GM18951 (cell line): ENCODE measurements around the gene ST6GALNAC2.

Experiments
- POLR2A ChIP-seq: IDR thresholded peaks from 4 replicates; pipeline ENCODE4 v1.6.1; 2011; ENCODE audit warnings: mild to moderate bottlenecking; ENCODE audit not compliant: insufficient read length, insufficient read depth; ENCODE audit errors: extremely low read depth
- in situ Hi-C: fragments of 300-500 bp; cut with MboI; formaldehyde crosslinking; loops from one replicate; pipeline ENCODE4 v1.12.0; 2022; ENCODE audit warnings: low sequenced_read_pairs, mixed read lengths, inconsistent platforms; ENCODE audit not compliant: unreplicated experiment

The ST6GALNAC2 gene

GRCh38 chr17:76549539-76549938, 36.1 kb downstream of the ST6GALNAC2 start:
- TF ChIP-seq POLR2A = no peak
- in situ Hi-C loops = no loop called here

GRCh38 chr17:76549215-76549518, 36.5 kb downstream of the ST6GALNAC2 start:
- no peak for TF ChIP-seq POLR2A
- in situ Hi-C loops = no loop called here

- no peak for TF ChIP-seq POLR2A
- in situ Hi-C loops = no loop called here
Measured at GRCh38 chr17:76548378-76549214, 37.1 kb downstream of the ST6GALNAC2 start.

GRCh38 chr17:76547642-76548202, 37.9 kb downstream of the ST6GALNAC2 start:
- TF ChIP-seq POLR2A = no peak
- in situ Hi-C loops = no loop called here

GRCh38 chr17:76547183-76547641, 38.4 kb downstream of the ST6GALNAC2 start:
- no peak for TF ChIP-seq POLR2A
- in situ Hi-C loops = no loop called here

- in situ Hi-C loops = no loop called here
- TF ChIP-seq POLR2A = no peak
Measured at GRCh38 chr17:76546556-76547182, 39.0 kb downstream of the ST6GALNAC2 start.

- in situ Hi-C loops = no loop called here
- no peak for TF ChIP-seq POLR2A
Measured at GRCh38 chr17:76545918-76546555, 39.6 kb downstream of the ST6GALNAC2 start.

- no peak for TF ChIP-seq POLR2A
- in situ Hi-C loops = no loop called here
Measured at GRCh38 chr17:76544546-76545365, 40.9 kb downstream of the ST6GALNAC2 start.

- no peak for TF ChIP-seq POLR2A
- in situ Hi-C loops = no loop called here
Measured at GRCh38 chr17:76543826-76544545, 41.7 kb downstream of the ST6GALNAC2 start.

- in situ Hi-C loops = no loop called here
- no peak for TF ChIP-seq POLR2A
Measured at GRCh38 chr17:76543482-76543825, 42.2 kb downstream of the ST6GALNAC2 start.

- TF ChIP-seq POLR2A = no peak
- in situ Hi-C loops = no loop called here
Measured at GRCh38 chr17:76542984-76543383, 42.7 kb downstream of the ST6GALNAC2 start.

GRCh38 chr17:76542566-76542971, 43.1 kb downstream of the ST6GALNAC2 start:
- in situ Hi-C loops = no loop called here
- TF ChIP-seq POLR2A = no peak
